Neural cell (in vitro differentiated cells): ENCODE measurements around the gene CNST. TPM values are rescaled to one million over a fixed set of nuclear protein-coding genes. Genes with fewer than 3 reads are reported as not detected.

Experiments
- H2AFZ ChIP-seq: fragments of 200-600, 300-800 bp; sonication (generic), shearing (Covaris generic); 2 replicates; pipeline ENCODE4 v1.6.0; 2014; ENCODE audit warnings: low read depth, mild to moderate bottlenecking, antibody characterized with exemption, low read length, moderate library complexity
- H3F3A ChIP-seq: fragments of 200-600 bp; shearing (Covaris generic); 2 replicates; pipeline ENCODE4 v1.6.1; 2016; ENCODE audit warnings: mild to moderate bottlenecking, moderate library complexity, mixed read lengths, antibody characterized with exemption, low read length; ENCODE audit not compliant: insufficient read depth, poor library complexity, severe bottlenecking
- H3K27ac ChIP-seq: fragments of 200-600, 300-800 bp; sonication (generic), shearing (Covaris generic); 2 replicates; pipeline ENCODE4 v1.5.1; 2014; ENCODE audit warnings: mild to moderate bottlenecking, low read length, moderate library complexity
- H3K27me3 ChIP-seq: fragments of 300-800, 200-600 bp; sonication (generic), shearing (Covaris generic); 2 replicates; pipeline ENCODE4 v1.6.0; 2014; ENCODE audit warnings: mild to moderate bottlenecking, low read depth, low read length, moderate library complexity; ENCODE audit not compliant: insufficient read depth
- H3K36me3 ChIP-seq: fragments of 300-800, 200-600 bp; sonication (generic), shearing (Covaris generic); 2 replicates; pipeline ENCODE4 v1.5.1; 2014; ENCODE audit warnings: mild to moderate bottlenecking, antibody characterized with exemption, low read length, moderate library complexity; ENCODE audit not compliant: insufficient read depth
- H3K4me2 ChIP-seq: fragments of 300-800, 200-600 bp; sonication (generic), shearing (Covaris generic); 2 replicates; pipeline ENCODE4 v1.6.0; 2014; ENCODE audit warnings: mild to moderate bottlenecking, low read length
- H3K4me3 ChIP-seq: fragments of 300-800, 200-600 bp; sonication (generic), shearing (Covaris generic); 2 replicates; pipeline ENCODE4 v1.5.1; 2014; ENCODE audit warnings: mild to moderate bottlenecking, low read length, moderate library complexity
- H3K79me2 ChIP-seq: fragments of 200-600 bp; shearing (Covaris generic); replicated peaks from 2 replicates; pipeline ENCODE4 v1.6.0; 2014; ENCODE audit warnings: mild to moderate bottlenecking, low read length, moderate library complexity; ENCODE audit not compliant: insufficient read depth
- H3K9ac ChIP-seq: fragments of 300-800, 200-600 bp; sonication (generic), shearing (Covaris generic); 2 replicates; pipeline ENCODE4 v1.6.1; 2016; ENCODE audit warnings: mild to moderate bottlenecking, low read length, mixed read lengths
- H3K9me2 ChIP-seq: fragments of 200-600 bp; shearing (Covaris generic); 2 replicates; pipeline ENCODE4 v1.6.1; 2016; ENCODE audit warnings: mild to moderate bottlenecking, low read length, mixed read lengths; ENCODE audit not compliant: insufficient read depth
- H3K9me3 ChIP-seq: fragments of 200-600, 300-800 bp; sonication (generic), shearing (Covaris generic); 2 replicates; pipeline ENCODE4 v1.6.1; 2016; ENCODE audit warnings: mild to moderate bottlenecking, mixed run types, low read length, moderate library complexity, mixed read lengths
- H4K20me1 ChIP-seq: fragments of 200-600 bp; shearing (Covaris generic); 2 replicates; pipeline ENCODE4 v1.6.1; 2016; ENCODE audit warnings: mild to moderate bottlenecking, mixed run types; ENCODE audit not compliant: insufficient read depth
- CTCF ChIP-seq: fragments of 450-650 bp; IDR thresholded peaks from 2 replicates; pipeline ENCODE4 v1.5.1; 2014; ENCODE audit warnings: antibody characterized with exemption, mild to moderate bottlenecking, moderate library complexity; ENCODE audit not compliant: poor library complexity, severe bottlenecking
- EP300 ChIP-seq: fragments of 450-650 bp; conservative IDR thresholded peaks from 2 replicates; pipeline ENCODE4 v1.6.1; 2014; ENCODE audit warnings: antibody characterized with exemption, mild to moderate bottlenecking, moderate library complexity; ENCODE audit not compliant: poor library complexity, severe bottlenecking
- EZH2 ChIP-seq: fragments of 200-600, 300-800 bp; shearing (Covaris generic), sonication (generic); IDR thresholded peaks from 2 replicates; pipeline ENCODE4 v1.6.1; 2014; ENCODE audit warnings: antibody characterized with exemption, low read length, borderline replicate concordance, mild to moderate bottlenecking; ENCODE audit not compliant: insufficient read depth, poor library complexity, severe bottlenecking
- MXI1 ChIP-seq: fragments of 450-650 bp; conservative IDR thresholded peaks from 2 replicates; pipeline ENCODE4 v1.6.1; 2014; ENCODE audit warnings: antibody characterized with exemption, mild to moderate bottlenecking; ENCODE audit not compliant: poor library complexity, severe bottlenecking
- POLR2AphosphoS5 ChIP-seq: IDR thresholded peaks from 2 replicates; pipeline ENCODE4 v1.6.1; 2012
- RAD21 ChIP-seq: fragments of 450-650 bp; conservative IDR thresholded peaks from 2 replicates; pipeline ENCODE4 v1.6.1; 2014; ENCODE audit warnings: antibody characterized with exemption, mild to moderate bottlenecking, moderate library complexity
- REST ChIP-seq: IDR thresholded peaks from 2 replicates; pipeline ENCODE4 v1.6.1; 2012; ENCODE audit warnings: borderline replicate concordance
- SMC3 ChIP-seq: fragments of 450-650 bp; conservative IDR thresholded peaks from 2 replicates; pipeline ENCODE4 v1.6.1; 2014; ENCODE audit warnings: antibody characterized with exemption, mild to moderate bottlenecking, moderate library complexity; ENCODE audit not compliant: poor library complexity
- TAF1 ChIP-seq: IDR thresholded peaks from 2 replicates; pipeline ENCODE4 v1.6.1; 2012; ENCODE audit warnings: low read depth
- polyA plus RNA-seq: library from polyadenylated mRNA; depleted of rRNA; stranded (reverse); fragments of >200 nt; gene quantifications from 2 replicates; pipeline ENCODE4 v1.2.3, GENCODE V29; 2014

The CNST gene
- polyA plus RNA-seq, 1 donor from 2014 or later = 26.3 TPM

- Histone ChIP-seq H3K27ac (no peak overlapping the region), H3F3A (no peaks in the 10 kb centered on the region), H3K79me2 (no peaks in the 10 kb centered on the region), H3K27me3 (no peaks in the 10 kb centered on the region), H4K20me1 (no peaks in the 10 kb centered on the region), H3K9me3 (no peaks in the 10 kb centered on the region), H3K9ac (no peak overlapping the region), H3K9me2 (no peaks in the 10 kb centered on the region), H3K4me3 (no peak overlapping the region), H3K4me2 (no peak overlapping the region), H2AFZ (no peak overlapping the region), H3K36me3 (no peaks in the 10 kb centered on the region)
- no peak for TF ChIP-seq EP300
- no peak for TF ChIP-seq POLR2AphosphoS5
- no peak for TF ChIP-seq SMC3
- no peak for TF ChIP-seq RAD21
- no peak for TF ChIP-seq CTCF
- no peak for TF ChIP-seq EZH2
- no peak for TF ChIP-seq REST
- TF ChIP-seq MXI1 = no peak
- TF ChIP-seq TAF1 = no peak
Measured at GRCh38 chr1:246698466-246699094, 132.3 kb downstream of the CNST start.

GRCh38 chr1:246699095-246699735 is 133.0 kb downstream of the CNST start:
- H3K27me3 ChIP-seq = no peaks in the 10 kb centered on the region
- H2AFZ ChIP-seq = no peak overlapping the region
- H3K27ac ChIP-seq = no peak overlapping the region
- no peaks in the 10 kb centered on the region for H3K79me2 ChIP-seq
- no peak overlapping the region for H3K4me3 ChIP-seq
- H3K36me3 ChIP-seq = no peaks in the 10 kb centered on the region
- H3K9me3 ChIP-seq = no peaks in the 10 kb centered on the region
- TF ChIP-seq CTCF (peak; percentile 85), REST (no peak), RAD21 (peak; percentile 83), EP300 (no peak), POLR2AphosphoS5 (no peak), MXI1 (no peak), SMC3 (peak; percentile 79), TAF1 (no peak), EZH2 (no peak)
- no peak overlapping the region for H3K9ac ChIP-seq
- H3K4me2 ChIP-seq = no peak overlapping the region
- H3F3A ChIP-seq = no peaks in the 10 kb centered on the region
- H4K20me1 ChIP-seq = no peaks in the 10 kb centered on the region
- H3K9me2 ChIP-seq = no peaks in the 10 kb centered on the region
